RPMI8226 (cell line): ENCODE data around the gene CAV2.

Experiments
- DNase-seq: peaks from one replicate; pipeline ENCODE4 v3.0.0-alpha.2; 2015

Gene CAV2

DNA sequence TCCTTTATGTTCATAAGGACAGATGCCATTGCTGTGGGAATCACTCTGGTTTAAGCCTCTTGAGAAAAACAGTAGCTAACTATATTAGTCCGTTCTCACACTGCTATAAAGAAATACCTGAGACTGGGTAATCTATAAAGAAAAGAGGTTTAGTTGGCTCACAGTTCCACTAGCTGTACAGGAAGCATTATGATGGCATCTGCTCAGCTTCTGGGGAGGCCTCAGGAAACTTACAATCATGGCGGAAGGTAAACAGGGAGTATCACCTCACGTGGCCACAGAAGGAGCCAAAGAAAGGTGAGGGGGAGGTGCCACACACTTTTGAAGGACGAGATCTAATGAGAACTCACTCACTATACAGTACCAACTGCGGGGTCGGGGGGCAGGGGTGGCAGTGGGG is 2.9 kb upstream of the CAV2 start:
- DNase-seq, result no peak

DNA sequence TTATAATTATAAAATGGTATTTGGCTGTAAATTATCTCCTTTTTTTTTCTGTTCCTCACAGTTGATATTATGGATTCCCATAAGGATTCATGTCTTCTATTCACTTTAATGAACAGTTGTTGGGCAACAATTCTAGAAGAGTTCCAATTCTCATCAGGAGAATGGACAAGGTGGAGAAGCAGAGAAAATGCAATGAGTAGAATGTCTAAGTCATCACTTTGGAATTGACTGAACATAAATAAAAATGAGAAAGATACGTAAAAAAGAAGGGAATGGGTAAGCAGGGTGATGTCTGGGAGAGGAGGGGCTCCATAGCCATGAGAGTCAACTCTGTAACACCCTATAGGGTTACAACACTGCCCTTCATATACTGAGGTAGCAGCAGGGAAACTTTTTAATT is 1.8 kb upstream of the CAV2 start:
- no peak for DNase-seq

DNA sequence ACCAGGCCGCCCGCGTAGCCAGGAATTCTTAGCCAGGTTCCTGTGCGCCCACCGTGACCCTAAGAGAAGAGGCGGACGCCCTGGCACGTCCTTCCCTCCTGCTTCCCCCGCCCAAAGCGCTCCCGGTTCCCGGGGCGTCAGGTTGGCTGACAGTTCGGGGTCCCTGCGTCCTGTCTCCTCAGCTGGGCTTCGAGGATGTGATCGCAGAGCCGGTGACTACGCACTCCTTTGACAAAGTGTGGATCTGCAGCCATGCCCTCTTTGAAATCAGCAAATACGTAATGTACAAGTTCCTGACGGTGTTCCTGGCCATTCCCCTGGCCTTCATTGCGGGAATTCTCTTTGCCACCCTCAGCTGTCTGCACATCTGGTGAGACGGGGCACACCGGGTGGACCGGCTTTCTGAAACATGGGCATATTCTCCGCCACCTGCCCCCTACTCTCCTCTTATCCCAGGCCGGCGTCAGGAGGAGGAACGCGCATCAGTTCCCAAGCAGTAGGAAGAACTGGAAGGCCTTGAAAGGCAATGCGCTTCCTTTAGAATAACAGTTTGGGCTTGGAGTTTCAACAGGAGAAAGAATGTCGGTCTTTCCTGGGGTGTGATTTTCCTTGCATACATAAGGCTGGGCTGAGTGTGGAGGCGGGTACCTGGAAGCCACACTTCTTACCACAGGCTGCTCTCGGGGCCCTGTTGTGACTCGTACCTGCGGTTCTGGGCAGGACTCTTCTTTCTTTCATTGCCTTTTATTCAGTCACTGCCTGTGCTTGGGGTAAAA is 728 bp downstream of the CAV2 start:
- DNase-seq, result peak; percentile 63

DNA sequence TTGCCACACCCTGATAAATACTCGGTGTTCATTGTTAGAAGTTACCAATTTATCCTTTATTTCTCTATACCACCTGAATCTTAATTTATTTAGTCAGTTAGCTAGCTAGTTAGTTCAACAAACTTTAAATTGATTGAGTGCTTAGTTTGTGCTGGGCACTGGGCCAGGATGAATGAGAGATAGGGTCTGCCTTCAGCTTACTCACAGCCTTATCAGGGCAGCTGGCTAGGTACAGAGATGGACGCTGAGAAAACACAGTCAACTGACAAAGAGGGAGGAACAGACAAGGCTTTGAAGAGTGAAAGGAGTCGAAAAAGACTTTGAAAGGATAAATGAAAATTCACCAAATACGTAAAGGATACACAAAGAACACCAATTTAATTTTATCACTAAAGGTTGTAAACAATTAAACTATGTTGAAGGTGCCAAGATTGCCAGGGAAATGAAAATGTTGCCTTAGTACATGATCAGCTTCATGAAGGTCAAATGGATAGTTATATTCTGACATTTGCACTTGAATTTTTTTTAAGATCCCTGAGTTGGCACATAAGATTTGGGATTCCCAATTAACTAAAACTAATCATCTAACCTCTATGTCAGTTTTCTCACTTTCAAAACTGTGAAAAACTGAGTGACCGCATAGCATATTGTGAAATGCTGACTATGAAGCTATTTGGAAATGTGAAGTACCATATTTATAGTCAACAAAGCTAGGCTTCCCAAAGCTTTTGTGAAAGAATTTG is 2.1 kb downstream of the CAV2 start:
- peak; percentile 64 for DNase-seq

DNA sequence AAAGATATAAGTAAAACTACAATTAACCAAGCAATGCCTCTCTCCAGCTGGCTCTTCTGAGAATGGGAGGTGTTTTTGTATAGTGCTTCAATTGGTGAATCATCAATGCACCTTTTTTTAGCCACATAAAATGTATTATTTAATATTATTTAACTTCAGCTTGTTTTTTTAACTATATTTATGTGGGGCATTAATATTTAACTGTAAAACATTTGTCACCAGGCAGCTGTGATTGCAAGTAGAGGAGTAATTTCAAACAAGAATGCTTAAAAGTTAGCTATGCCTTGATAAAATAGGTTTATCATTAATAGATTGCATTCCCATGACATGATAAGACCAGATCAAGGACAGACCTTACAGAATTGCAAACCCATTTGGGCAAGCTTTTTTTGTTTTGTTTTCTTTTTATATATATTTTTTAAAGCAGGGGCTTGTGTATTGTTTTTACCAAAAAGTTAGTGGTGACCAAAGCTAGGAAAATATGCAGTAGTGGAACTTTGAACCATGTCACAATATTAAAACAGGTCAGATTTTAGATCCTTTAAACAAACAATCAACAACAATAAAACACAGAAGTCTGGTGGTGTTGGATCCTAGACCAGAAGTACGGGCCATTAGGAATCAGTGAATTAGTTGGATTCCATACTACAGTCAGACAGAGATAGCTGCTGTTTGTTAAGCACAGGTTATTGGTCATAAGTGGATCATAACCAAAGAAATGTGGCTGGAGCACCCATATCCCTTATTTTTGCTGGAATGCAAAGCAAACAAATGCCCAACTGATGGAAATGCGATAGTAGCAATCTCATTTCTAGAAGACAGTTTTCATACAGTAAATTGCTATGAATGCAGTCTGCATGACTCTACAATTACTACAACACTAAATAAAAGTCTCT is 2.9 kb downstream of the CAV2 start:
- DNase-seq, result no peak

DNA sequence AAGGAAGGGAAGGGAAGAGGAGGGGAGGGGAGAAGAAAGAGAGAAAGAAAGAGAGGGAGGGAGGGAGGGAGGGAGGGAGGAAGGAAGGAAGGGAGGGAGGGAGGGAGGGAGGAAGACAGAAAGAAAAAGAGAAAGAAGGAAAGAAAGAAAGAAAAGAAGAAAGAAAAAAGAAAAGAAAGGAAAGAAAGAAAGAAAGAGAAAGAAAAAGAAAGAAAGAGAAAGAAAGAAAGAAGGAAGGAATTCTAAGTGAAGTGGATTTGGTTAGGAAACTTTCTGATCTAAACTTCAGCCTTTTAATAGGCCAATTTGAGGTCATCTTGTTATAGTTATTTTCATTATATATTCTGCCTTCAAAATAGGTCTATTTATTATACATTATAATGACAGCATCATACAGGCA is 4.3 kb downstream of the CAV2 start:
- DNase-seq, result no peak

DNA sequence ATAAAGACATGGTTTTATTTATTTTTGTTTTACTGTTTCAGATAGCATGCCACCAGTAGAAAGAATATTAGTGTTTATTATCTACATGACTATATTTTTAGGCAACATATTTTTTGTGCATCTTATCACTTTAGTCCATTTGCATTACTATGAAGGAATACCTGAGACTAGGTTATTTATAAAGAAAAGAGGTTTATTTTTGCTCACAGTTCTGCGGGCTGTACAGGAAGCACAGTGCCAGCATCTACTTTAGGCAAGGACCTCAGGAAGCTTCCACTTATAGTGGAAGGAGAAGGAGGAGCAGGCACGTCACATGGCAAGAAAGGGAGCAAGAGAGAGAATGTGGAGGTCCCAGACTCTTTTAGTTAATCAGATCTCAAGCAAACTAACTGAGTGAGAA is 5.7 kb downstream of the CAV2 start:
- no peak for DNase-seq

DNA sequence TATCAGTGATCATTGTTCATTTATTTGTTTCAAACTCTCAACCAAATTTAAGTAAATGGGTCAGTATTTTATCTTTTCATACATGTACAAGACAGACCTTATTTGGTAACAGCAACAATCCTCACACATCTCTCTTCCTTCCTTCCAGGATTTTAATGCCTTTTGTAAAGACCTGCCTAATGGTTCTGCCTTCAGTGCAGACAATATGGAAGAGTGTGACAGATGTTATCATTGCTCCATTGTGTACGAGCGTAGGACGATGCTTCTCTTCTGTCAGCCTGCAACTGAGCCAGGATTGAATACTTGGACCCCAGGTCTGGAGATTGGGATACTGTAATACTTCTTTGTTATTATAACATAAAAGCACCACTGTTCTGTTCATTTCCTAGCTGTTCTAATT is 6.3 kb downstream of the CAV2 start:
- DNase-seq, result no peak

DNA sequence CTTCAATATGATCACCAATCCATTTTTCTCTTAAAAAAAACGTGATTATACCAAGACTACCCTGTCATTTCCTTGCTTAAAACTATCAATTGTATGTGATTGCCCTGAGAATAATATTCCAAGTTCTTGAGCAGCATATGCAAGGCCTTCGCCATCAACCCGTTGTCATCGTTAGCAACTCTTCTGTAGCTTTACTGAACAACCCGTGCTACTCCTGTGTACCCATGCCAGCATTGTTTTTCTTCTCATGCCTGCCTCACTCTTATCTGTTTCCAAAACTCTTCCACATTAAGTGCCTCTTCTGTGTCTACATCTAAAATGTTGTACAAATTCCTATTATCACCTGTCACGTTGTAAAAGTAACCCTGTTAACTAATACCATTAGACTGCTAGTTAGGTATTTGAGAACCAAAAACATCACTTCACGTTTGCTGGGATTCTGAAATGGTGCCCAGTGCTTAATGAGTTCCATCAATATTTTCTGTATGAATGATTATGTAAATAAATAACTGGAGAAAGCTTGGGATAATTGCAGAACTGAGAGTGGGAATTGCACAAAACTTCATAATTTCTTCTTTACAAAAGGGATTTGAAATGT is 10.5 kb downstream of the CAV2 start:
- DNase-seq, result no peak

DNA sequence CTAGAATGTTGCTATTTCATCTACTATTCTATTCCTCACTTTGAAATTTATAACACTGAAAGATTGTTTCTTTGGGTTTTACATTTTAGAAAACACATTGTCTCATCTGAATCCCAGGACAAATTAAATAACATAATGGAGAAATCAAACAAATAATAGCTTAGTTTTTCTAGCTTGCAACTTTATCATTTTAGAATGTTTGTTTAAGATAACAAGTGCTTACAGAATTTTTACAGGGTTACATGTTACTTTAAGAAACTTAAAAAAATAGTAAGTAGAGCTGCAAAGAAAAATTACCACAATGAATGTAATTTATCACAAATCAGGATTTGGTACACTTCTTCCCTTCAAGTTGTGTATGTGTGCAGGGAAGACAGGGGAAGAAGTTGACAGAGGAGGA is 11.3 kb downstream of the CAV2 start:
- DNase-seq, result no peak

DNA sequence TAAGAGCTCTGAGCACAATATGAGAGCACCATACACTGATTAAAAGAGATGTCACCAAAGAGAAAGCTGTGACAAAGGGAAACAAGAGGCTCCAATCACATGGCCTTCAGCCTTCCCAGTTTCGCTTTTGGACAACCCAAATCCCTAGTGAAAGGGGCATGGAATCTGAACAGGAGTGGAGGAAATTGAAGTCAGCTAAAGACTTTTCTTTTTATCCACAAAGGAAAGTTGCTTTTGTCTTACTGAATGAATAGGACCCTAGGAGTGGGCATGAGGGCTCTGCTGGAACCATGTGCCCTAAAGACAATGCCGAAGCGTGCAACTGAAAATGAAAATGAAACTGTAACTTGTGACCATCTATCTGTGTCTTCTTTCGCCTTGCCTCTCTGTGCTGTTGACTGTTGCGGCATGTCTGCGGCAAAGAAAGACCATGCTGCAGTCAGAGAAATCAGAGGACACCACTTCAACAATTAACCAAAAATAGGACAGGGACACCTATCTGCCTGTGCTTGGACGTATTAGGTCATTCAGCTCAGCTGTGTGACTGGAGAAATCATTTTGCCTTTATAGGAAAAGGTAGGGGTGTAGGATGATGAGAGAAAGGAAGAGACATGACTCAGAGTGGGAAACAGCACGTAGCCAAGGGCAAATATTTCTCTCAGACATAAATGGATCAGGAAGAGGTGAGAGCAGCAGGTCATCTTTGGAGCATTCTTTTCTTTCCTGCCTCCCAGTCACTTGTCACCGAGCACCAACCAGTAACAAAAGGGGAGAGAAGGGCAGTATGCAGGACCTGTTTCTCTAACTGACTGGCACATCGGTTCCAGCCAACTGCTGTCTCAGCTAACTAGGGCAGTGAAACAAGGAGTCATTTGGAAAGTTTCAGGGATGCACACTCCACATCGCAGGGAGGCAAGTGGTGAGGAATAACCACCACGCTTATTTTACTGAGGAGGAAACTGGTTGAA is 12.3 kb downstream of the CAV2 start:
- DNase-seq, result peak; percentile 89

DNA sequence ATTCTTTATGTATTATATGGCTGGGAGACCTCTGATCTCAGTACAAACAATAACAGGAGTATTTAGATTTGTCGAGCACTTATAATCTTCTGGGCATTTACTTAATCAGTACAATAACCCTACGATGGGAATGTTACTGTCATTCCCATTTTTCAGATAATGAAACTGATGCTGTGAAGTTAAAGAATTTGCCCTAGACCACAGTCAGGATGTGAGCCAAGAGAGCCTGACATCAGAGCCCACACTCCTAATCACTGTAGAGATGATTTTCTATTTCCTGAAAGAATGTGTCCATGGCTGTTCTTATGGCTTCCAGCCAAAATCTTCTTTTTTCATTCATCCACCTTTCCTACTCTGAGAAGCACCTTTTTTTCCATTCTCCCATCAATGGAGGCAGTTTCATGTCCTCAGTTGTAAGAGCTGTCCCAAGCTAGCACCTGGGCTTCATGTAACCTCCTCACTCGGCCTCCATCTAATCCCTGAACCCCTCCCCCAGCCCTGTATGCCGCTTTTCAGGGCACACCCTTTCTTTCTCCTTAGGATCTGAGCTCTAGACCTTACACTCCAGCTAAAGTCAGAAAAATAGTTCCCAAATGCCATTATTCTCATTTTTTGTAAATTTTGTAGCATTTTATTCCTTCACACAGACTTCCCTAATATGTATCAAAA is 13.1 kb downstream of the CAV2 start:
- DNase-seq, result peak; percentile 16

DNA sequence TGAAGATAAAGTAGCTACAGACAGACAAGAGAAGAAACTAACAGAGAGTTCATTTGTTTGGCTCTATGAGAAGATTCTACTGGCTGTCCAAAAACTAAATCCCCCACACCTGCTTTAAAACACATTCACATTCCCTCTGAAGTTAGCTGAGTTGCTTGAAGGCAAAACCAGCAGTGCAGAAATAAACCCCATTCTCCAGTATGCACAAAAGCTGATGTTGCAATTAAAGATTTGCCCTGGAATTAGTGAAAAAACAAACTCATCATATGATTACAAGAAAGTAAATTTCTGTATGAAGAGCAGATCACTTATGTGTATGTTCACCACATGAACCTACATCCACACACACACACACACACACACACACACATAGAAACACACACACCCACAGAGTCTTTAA is 16.0 kb downstream of the CAV2 start:
- DNase-seq, result no peak

DNA sequence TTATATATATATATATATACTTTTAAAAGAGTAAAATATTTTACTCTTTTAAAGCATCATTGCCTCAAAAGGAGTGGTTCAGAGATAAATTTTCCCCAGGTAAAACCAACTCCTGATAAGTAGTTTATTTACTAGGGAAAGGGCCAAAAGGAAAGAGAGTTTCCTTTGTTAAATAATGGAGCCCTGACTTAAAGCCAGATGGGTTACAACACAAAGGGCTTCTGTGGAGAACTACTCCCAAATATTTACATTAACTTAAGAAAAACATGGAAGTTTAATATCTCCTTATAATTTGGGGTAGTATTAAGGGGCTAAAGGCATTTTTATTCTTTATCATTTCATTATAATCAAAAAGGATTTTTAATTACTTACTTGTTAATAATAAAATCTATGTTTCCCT is 16.8 kb downstream of the CAV2 start:
- no peak for DNase-seq

DNA sequence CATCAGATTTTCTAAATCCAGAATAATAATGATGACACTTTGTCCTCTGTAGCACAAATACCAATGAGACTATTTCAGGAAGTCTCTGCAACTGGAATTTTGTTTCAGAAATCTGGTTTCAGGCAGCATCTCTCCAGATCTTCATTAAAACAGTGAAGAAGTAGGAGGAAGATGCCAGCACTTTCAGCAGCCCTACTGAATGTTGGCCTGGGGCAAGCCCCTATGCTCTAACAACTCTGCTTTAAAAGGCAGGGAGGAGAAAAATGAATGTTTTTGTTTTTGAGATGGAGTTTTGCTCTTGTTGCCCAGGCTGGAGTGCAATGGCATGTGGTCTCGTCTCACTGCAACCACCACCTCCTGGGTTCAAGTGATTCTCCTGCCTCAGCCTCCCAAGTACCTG is 18.1 kb downstream of the CAV2 start:
- DNase-seq, result no peak

DNA sequence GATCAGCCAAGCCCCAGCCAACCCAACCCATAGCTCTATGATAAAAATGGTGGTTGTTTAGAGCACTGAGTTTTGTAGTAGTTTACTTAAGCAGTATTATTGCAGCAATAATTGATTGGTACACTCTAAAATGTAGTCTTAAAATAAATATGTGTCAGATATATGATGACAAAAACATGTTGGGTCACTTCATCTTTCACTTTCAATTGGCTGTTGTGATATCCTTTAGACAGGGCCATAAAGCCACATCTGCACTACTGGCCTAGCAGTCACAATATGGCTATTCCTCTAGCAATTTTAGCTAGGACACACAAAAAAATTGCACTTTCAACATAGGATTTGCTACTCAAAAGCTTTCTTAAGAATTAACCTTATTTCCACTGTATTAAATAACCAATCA is 19.4 kb downstream of the CAV2 start:
- no peak for DNase-seq

DNA sequence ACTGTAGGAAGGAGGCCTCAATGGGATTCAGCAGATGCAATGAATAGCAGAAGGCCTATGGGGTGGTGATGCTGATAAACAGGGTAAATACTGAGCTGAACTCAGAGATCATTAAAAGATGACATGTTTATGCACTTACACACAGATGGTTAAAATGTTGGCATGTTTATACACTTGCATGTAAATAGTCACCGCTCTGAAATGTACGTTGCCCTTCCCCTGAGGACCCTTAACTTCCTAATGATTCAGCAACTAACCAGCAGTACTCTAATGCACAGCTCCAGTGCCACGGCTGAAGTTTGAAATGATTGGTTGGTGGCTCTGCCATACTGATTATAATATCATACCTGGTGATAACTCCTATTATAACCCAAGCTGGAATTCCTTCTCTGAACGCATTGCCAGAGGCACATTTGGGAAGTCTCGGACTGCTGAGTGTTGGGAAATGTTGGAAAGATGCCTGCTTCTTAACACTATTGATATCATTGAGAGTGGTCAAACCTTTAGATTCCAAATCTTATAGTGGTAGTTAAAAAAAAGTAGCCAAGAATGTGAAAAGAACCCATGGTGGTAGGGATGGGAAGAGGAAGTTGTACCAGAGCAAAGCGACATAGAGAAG is 21.6 kb downstream of the CAV2 start:
- DNase-seq, result no peak

DNA sequence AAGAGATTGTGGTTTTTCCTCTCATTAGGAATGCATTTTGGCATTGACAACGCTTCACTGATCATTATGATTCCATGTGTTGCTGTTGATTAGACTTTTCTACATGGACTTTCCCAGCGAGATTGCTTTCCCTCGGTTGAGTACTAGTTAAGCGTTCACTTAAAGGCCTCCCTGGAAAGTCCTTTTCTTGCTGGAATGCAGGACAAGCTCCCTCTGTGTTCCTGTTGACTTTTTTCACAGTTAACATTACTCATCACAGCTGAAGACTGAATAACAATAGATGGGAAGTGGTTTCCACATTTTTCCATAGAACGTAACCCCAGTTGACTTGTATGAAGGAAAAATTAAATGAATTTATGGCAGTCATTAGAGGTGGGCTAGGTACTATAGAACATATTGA is 22.7 kb downstream of the CAV2 start:
- DNase-seq, result no peak

DNA sequence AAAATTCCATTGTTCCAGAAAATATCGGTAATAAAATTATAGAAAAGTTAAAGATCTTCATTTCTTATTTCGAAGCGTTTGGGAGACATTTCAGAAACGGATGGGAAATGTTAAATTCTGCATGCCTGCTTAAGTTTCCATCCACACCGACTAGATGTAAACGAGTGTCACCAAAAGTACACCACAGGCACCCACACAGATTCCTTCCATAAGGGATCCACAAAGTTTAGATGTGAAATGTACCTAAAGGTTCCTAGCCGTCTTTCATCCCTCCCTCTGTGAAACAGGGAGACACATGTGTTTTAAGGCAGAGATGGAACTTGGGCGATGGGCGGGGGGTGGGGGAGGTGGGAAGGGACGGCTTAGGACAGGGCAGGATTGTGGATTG is 24.7 kb downstream of the CAV2 start:
- DNase-seq, result no peak

DNA sequence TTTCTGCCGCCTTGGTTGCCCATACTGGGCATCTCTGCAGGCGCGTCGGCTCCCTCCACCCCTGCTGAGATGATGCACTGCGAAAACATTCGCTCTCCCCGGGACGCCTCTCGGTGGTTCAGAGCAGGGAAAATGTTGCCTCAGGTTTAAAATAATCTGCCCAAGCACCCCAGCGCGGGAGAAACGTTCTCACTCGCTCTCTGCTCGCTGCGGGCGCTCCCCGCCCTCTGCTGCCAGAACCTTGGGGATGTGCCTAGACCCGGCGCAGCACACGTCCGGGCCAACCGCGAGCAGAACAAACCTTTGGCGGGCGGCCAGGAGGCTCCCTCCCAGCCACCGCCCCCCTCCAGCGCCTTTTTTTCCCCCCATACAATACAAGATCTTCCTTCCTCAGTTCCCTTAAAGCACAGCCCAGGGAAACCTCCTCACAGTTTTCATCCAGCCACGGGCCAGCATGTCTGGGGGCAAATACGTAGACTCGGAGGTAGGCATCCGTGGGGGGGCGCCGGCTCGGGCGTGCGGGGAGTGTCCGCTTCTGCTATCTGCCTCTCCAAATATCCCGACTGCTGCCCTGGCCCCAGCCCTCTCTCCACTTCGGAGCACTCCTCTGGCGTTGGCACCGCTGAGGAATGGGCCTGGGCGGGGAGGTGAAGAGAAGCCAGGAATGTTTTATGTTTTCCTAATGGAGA is 25.2 kb downstream of the CAV2 start, which contains the start of gene CAV1:
TSS of gene CAV1 (plus strand) at position 428 of the 689 bp plus-strand sequence. CDS start at position 455, 27 bp downstream.
- DNase-seq, result peak; percentile 91
